Neural progenitor cell (in vitro differentiated cells): ENCODE measurements around the gene CLEC4G.

Experiments used
- CTCF ChIP-seq: fragments of 200-600 bp; sonication (generic); IDR thresholded peaks from 2 replicates; pipeline ENCODE4 v1.5.1; 2017; ENCODE audit warnings: antibody characterized with exemption, mild to moderate bottlenecking
- EZH2 ChIP-seq: fragments of 200-600 bp; sonication (generic); IDR thresholded peaks from 2 replicates; pipeline ENCODE4 v1.6.1; 2017; ENCODE audit warnings: antibody characterized with exemption, mild to moderate bottlenecking, moderate library complexity

- no peak for TF ChIP-seq CTCF
- peak; percentile 80 for TF ChIP-seq EZH2
Measured at GRCh38 chr19:7730286-7731217, 1.4 kb downstream of the CLEC4G start.
